Vagina (tissue), 2 donors: ENCODE results near the gene FBXO24. TPM values are rescaled to one million over a fixed set of nuclear protein-coding genes. Genes with fewer than 3 reads are reported as not detected.
A peak's percentile ranks its signal among the peaks of the same experiment; 100 is the strongest.

ENCODE experiments used
- DNase-seq, 2 donors: peaks; one replicate each; pipeline ENCODE4 v3.0.0-alpha.2; 2017; ENCODE audit errors: extremely low spot score in 2 of 2
- H3K27ac ChIP-seq: fragments of 200-600 bp; sonication (generic); one replicate; pipeline ENCODE4 v1.5.1; 2019
- H3K27me3 ChIP-seq: fragments of 200-600 bp; sonication (generic); one replicate; pipeline ENCODE4 v1.5.1; 2019
- H3K36me3 ChIP-seq, 2 donors: fragments of 200-600 bp; sonication (generic); one replicate each; pipeline ENCODE4 v1.5.1; 2017 to 2019
- H3K4me1 ChIP-seq: fragments of 200-600 bp; sonication (generic); one replicate; pipeline ENCODE4 v1.5.1; 2019
- H3K4me3 ChIP-seq, 2 donors: fragments of 200-600 bp; sonication (generic); 1 replicate in 1 of 2; 2 replicates in 1 of 2; pipeline ENCODE4 v1.5.1; 2016 to 2019
- H3K9me3 ChIP-seq: fragments of 200-600 bp; sonication (generic); one replicate; pipeline ENCODE4 v1.5.1; 2019
- CTCF ChIP-seq, 3 experiments: fragments of 450-650 bp in 2 of 3; fragments of 200-600 bp in 1 of 3; sonication (generic) in 1 of 3; IDR thresholded peaks; one replicate each; pipeline ENCODE4 v1.5.1; 2017 to 2019; ENCODE audit warnings: antibody characterized with exemption in 3 of 3, mild to moderate bottlenecking in 2 of 3, moderate library complexity in 2 of 3
- POLR2A ChIP-seq, 2 donors: fragments of 450-650 bp; IDR thresholded peaks; one replicate each; pipeline ENCODE4 v1.6.1; 2017; ENCODE audit warnings: antibody characterized with exemption in 2 of 2, mild to moderate bottlenecking in 2 of 2, moderate library complexity in 2 of 2
- POLR2AphosphoS5 ChIP-seq, 2 donors: sonication (generic); formaldehyde crosslinking; IDR thresholded peaks; one replicate each; pipeline ENCODE4 v1.9.0; 2017; ENCODE audit warnings: antibody characterized with exemption in 2 of 2, mild to moderate bottlenecking in 2 of 2, low read depth in 1 of 2; ENCODE audit not compliant: insufficient read depth in 1 of 2
- intact Hi-C: fragments of 100-400 bp; cut with DNase I; formaldehyde crosslinking; loops from one replicate; pipeline ENCODE4 v1.15.1; 2023
- total RNA-seq: library from RNA; depleted of rRNA; stranded (reverse); fragments of >200 nt; gene quantifications from one replicate; pipeline ENCODE4 v1.2.3, GENCODE V29; 2016

FBXO24 gene
- total RNA-seq, 1 donor from 2014 or later, result 0.98 TPM

- intact Hi-C loops, result no loop called here
- H3K36me3 ChIP-seq, result no peaks in the 10 kb centered on the region
- DNase-seq, result no peak
- H3K27me3 ChIP-seq, result no peaks in the 10 kb centered on the region
- H3K27ac ChIP-seq, result no peak overlapping the region
- H3K9me3 ChIP-seq, result no peaks in the 10 kb centered on the region
- peaks cover 18% of the 10 kb centered on the region for H3K4me1 ChIP-seq
- H3K4me3 ChIP-seq, result no peak overlapping the region
- no peak for TF ChIP-seq CTCF (IDR thresholded peaks at IDR 0.05)
- no peak for TF ChIP-seq POLR2A (IDR thresholded peaks at IDR 0.05)
- no peak for TF ChIP-seq POLR2AphosphoS5 (IDR thresholded peaks at IDR 0.05; ENCODE audit: insufficient read depth in 1 of 2, low read depth in 1 of 2)
Measured at GRCh38 chr7:100609958-100610357, 23.8 kb downstream of the FBXO24 start.

DNA sequence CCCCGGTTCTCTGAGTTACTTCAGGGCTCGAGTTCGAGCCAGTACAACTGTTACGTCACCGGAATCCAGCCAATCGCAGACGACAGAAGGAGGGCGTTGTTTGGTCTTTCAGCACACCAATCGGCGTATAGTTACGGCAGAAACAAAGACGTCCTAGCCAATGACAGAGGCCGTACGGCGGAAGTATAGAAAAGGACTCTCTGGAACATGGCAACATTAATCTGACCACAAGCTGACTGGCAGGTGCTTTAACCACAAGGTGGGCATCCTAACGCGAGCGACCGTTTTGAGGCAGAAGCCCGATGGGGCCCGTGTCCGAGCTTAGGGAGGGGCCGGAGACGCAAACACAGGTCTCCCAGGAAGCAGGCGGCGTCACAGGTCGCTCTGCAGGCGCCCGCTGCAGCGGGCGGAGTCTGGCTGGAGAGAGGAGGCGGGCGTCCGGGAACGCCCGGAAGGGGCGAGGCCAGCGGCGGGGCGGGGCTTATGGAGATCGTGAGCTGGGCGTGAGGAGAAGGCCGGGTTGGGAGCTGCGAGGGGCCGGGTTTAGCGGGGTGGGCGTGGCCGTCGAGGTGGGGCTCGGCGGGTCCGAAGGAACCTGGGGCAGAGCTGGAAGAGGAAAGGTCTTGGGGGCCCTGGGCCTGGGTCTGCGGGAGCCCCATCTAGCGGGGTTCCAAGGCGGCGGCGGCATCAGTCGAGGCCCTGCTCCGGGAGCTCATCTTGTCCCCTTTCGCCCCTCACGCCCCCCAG is 26.0 kb downstream of the FBXO24 start, which contains the start of gene MOSPD3:
MOSPD3 (plus strand) TSS at position 558 of the 747 bp plus-strand sequence. CDS start 252 bp downstream, outside the sequence.
- Histone ChIP-seq H3K36me3 (peaks cover 0 to 6% of the 10 kb centered on the region in 2 donors), H3K9me3 (no peaks in the 10 kb centered on the region), H3K4me3 (peak within 1 kb of the TSS; percentile 72 to 74), H3K27me3 (no peaks in the 10 kb centered on the region), H3K4me1 (peaks cover 12% of the 10 kb centered on the region), H3K27ac (peak within 1 kb of the TSS; percentile 88)
- DNase-seq, result peak; percentile 99 to 100
- intact Hi-C loops, result no loop called here
- peak; percentile 91 to 94 for TF ChIP-seq POLR2AphosphoS5 (IDR thresholded peaks at IDR 0.05; ENCODE audit: insufficient read depth in 1 of 2, low read depth in 1 of 2)
- peak in 1 of 2 donors; percentile 36 for TF ChIP-seq POLR2A (IDR thresholded peaks at IDR 0.05)
- no peak for TF ChIP-seq CTCF (IDR thresholded peaks at IDR 0.05)

GRCh38 chr7:100612730-100613390 is 26.7 kb downstream of the FBXO24 start:
- Histone ChIP-seq H3K36me3 (peaks cover 0 to 6% of the 10 kb centered on the region in 2 donors), H3K9me3 (no peaks in the 10 kb centered on the region), H3K27ac (peak overlapping the region; percentile 88), H3K4me3 (peak overlapping the region; percentile 72 to 74), H3K27me3 (no peaks in the 10 kb centered on the region), H3K4me1 (peaks cover 12% of the 10 kb centered on the region)
- TF ChIP-seq POLR2AphosphoS5 (IDR thresholded peaks at IDR 0.05; ENCODE audit: insufficient read depth in 1 of 2, low read depth in 1 of 2), result no peak
- no peak for TF ChIP-seq POLR2A (IDR thresholded peaks at IDR 0.05)
- no peak for TF ChIP-seq CTCF (IDR thresholded peaks at IDR 0.05)
- intact Hi-C loops, result no loop called here
- no peak for DNase-seq

GRCh38 chr7:100613412-100614175 is 27.5 kb downstream of the FBXO24 start:
- H3K27me3 ChIP-seq, result no peaks in the 10 kb centered on the region
- intact Hi-C loops, result no loop called here
- H3K36me3 ChIP-seq, result peaks cover 0 to 6% of the 10 kb centered on the region in 2 donors
- peaks cover 12% of the 10 kb centered on the region for H3K4me1 ChIP-seq
- H3K9me3 ChIP-seq, result no peaks in the 10 kb centered on the region
- H3K4me3 ChIP-seq, result peak overlapping the region; percentile 72 to 74
- H3K27ac ChIP-seq, result peak overlapping the region; percentile 88
- no peak for DNase-seq
- no peak for TF ChIP-seq POLR2A (IDR thresholded peaks at IDR 0.05)
- no peak for TF ChIP-seq CTCF (IDR thresholded peaks at IDR 0.05)
- TF ChIP-seq POLR2AphosphoS5 (IDR thresholded peaks at IDR 0.05; ENCODE audit: insufficient read depth in 1 of 2, low read depth in 1 of 2), result no peak
